Skeletal muscle cell (primary cell): ENCODE data around the gene NRXN2.
A peak's percentile ranks its signal among the peaks of the same experiment; 100 is the strongest.
"Not testable (repeated sequence)": the region's sequence is repeated elsewhere in the genome, so short reads cannot be mapped to it uniquely, and the experiment has no call there.

ENCODE experiments used
- DNase-seq: peaks from one replicate; pipeline ENCODE4 v3.0.0-alpha.2; 2010; ENCODE audit warnings: low read depth
- H3K4me3 ChIP-seq: 2 replicates; pipeline ENCODE4 v1.5.1; 2011; ENCODE audit warnings: low read depth, mild to moderate bottlenecking, control low read depth, low read length, moderate library complexity

NRXN2 gene

DNA sequence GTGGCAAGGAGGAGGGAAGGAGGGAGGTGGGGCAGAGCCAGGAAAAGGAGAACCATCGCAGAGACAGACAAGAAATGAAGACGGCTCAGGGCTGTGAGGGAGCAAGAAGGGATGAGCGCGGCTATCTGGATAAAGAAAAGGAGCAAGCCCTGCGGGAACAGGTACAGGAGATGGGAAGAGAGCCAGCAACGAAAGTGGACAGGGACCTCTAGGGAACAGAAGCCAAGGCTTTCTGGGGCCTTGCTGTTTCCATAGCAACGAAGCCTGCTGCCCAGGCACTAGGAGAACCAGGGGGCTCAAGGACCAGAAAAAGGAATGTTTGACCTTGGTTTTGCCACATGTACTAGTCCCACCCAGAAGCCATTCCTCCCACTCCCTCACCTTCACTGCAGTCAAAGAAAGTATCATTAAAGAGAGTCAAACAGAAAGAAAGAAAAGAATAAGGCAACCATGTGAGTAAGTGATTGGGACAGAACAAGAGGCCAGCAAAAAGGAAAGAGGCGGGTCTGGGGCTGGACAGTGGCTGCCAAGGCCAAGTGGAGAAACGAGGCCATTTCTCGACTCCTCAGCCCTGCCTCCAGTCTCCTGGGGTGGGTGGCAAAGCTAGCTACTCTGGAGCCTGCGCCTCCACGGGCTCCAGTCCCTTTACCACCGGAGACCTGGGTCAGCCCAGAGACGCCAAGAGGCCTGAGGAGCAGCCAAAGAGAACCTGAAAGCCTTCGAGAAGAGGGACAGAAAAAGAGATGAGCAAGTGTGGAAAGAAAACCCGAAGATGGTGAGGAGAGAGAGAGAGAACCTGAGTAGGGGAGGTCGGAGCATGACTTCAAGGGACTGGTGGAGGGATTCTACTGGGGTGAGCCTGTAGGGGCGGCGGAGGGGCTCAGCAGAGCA lies 35.1 kb downstream of the NRXN2 start:
- no peak for DNase-seq
- no peak overlapping the region for H3K4me3 ChIP-seq

DNA sequence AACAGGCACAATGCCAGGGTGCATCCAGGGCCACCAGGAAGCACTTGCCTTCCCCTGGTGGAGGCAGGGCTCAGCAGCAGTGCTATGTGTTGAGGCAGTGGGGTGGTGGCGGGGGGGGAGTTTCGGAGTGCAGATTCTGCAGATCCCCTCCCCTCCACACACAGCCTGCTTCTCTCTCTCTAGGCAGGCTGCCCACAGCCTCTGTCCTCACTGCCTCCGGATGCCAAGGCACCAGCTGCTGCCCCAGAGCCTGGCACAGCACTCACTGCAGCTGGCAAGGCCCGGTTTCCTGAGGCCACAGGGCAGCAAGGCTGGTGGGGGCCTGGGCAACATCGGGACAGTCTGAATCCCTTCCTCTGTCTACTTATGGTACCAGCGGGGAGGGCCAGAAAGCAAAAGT lies 35.8 kb downstream of the NRXN2 start:
- DNase-seq = no peak
- H3K4me3 ChIP-seq = no peak overlapping the region

GRCh38 chr11:64686466-64687170 lies 36.4 kb downstream of the NRXN2 start:
- H3K4me3 ChIP-seq = no peak overlapping the region
- DNase-seq = no peak

DNA sequence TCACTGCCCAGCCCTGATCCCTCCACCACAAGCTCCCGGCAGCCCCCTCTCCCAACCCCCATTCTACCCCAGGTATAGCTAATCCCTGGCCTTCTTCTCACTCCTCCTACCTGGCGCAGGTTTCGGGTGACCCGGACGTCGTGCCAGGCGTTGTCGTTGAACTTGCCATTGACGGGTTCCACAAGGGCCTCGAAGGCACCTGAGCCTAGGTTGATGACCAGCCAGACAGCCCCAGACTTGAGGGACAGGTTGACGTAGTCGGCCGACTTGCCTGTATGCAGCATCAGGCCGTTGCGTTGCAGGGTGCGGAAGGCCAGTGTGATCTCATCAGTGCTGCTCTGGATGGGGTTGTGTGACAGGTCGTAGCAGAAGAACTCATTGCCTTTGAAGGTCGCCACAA lies 37.5 kb downstream of the NRXN2 start:
- H3K4me3 ChIP-seq = no peak overlapping the region

GRCh38 chr11:64684357-64684756 lies 38.6 kb downstream of the NRXN2 start:
- DNase-seq = no peak
- no peak overlapping the region for H3K4me3 ChIP-seq

More for the DNA sequence above, 37.5 kb downstream of the NRXN2 start:
- DNase-seq = no peak

DNA sequence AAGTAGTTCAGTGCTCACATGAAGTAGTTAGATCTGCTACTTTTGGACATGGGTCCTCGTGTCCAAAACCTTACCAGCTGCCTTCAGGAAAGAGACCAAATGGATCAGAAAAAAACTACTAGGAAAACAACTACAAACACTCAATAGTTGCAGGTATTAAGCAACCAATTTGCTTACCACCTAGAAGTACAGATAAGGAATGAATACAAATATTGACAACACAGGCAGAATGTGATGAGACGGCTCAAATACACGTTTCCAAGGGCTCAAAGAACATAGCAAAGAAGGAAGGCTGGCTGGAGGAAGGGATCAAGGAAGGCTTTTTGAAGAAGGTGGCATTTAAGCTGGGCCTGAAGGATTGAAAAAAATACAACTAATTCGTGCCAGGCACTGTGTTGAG lies 41.8 kb downstream of the NRXN2 start:
- no peak for DNase-seq
- H3K4me3 ChIP-seq = no peak overlapping the region

DNA sequence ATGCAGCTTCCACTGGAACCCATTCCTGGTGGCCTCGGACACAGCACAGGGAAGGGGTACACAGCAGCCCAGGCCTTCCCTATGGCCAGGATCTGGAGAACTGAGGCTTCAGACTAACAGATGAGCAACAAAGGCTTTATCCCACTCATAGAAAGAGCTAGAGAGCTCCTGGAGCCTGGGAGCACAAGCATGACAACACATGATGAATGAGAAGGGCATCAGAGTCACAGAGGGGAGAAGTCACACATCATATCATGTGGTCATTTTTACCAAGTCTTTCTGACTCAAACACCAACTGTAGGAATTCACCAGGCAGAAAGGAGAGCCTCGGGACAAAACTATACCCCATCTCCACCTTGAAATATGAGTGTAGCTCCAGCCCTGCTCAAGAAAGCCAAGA lies 43.2 kb downstream of the NRXN2 start:
- no peak overlapping the region for H3K4me3 ChIP-seq
- DNase-seq = no peak

- no peak overlapping the region for H3K4me3 ChIP-seq
- no peak for DNase-seq
These were observed 45.5 kb downstream of the NRXN2 start for GRCh38 chr11:64677441-64678023.

DNA sequence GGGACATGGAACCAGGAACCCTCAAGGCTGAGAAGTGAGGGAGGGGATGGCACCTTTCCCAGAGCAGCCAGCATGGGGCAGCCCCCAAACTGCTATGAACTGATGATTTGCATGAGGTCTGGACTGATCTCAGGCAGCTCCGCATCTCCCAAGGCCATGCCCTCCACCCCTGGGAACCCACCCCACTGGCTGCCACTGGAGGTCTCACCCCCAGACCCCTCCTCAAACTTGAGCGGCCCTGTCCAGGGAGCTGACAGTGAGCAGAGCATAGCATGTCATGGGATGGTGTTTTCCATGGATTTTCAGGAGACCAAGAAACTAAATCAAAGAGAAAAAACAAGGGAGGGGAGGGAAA lies 46.8 kb downstream of the NRXN2 start:
- no peak for DNase-seq
- H3K4me3 ChIP-seq = no peak overlapping the region

DNA sequence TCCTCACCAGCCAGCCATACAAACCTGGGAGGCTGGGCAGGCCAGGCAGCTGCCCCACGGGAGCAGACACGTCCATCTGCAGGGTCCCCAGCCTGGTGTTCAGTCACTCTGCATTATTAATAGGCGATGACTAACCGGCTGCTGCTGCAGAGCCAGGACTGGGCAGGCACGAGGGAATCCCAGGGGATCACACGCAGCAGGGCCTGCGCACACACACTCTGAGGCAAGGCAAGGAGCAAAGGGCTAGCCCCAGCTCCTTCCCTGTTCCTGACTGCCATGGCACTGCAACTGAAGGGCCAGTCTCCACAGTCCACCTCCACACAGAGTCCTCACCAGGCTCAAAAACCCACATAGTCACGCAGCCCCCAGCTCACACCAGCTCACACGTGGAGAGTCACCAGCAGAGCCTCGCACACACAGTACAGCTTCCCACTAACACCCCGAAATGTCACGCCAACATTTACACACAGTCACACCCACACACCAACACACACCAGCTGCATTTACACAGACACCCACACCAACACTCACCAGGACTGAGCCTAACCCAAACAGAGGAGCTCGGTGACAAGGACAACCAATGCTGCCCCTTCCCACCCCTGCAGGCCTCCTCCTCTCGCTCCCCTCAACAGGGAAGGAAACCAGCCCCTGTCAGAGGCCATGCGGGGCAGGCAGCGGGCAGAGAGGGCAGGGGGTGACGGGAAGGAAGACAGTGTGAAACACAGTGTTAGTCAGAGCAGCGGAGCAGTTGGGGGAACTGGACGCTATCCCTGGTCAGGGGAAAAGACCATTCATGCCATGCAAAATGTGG lies 47.3 kb downstream of the NRXN2 start:
- DNase-seq = peak; percentile 83

GRCh38 chr11:64674774-64675173 lies 48.2 kb downstream of the NRXN2 start:
- no peak overlapping the region for H3K4me3 ChIP-seq
- DNase-seq = no peak

More for the DNA sequence above, 47.3 kb downstream of the NRXN2 start:
- no peak overlapping the region for H3K4me3 ChIP-seq

DNA sequence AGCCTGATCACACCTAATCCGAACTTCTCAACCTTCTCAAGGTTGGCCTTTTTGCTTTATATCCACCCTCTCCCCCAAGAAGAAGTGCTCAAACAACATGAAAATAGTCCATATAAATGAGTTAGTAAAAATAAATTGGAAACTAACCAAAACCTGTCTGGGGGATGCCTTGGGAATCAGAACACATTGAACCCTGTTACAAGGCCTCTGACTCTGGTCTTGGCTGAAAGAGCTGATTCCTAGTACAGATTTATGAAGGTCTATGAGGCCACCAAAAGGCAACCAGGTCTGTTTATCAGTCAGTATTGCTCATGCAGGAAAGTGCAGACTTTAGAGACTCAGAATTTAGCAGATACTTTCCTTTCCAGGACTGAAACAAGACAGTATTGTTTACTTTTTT lies 49.7 kb downstream of the NRXN2 start:
- DNase-seq = no peak
- H3K4me3 ChIP-seq = no peak overlapping the region

DNA sequence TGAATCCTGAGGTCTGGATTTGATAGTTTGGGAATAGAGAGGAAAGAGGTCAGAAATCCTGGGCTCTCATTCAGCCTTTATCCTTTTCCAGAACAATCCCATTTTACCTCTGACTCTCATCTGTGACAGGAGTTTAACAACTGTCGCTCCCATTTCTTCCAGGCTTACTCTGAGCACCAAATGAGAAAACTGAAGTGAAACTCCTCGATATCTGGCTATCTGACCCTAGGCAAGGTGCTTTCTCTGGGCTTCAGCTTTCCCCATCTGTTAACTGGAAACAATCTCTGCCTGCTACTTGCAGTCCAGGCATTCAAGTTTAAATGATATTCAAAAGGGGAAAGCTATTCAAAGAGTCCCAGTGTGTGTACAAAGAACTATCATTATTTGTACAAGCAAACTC lies 50.1 kb downstream of the NRXN2 start:
- no peak overlapping the region for H3K4me3 ChIP-seq
- DNase-seq = no peak

- H3K4me3 ChIP-seq = no peak overlapping the region
- no peak for DNase-seq
These were observed 52.0 kb downstream of the NRXN2 start for GRCh38 chr11:64670975-64671374.

- no peak overlapping the region for H3K4me3 ChIP-seq
- DNase-seq = no peak
These were observed 55.7 kb downstream of the NRXN2 start for GRCh38 chr11:64667154-64667745.

DNA sequence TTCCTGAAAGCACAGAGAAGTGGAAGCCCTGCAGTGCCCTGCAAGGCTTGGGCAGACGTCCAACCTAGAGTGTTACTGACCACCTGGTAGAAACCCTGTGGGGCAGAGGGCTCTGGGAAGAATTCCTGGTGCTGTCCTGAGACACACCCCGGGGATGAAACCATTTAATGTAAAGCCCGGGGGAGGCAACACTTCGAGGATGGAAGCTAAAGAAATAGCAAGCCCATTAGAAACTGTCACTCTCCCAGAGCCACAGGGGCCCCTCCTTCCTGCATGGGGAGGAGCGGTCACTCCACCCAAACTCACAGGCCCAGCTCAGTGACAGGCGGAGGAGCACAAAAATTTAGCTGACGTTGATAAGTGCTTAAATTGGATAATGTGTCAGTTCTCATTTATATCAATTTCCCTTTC lies 57.6 kb downstream of the NRXN2 start:
- no peak for DNase-seq
- H3K4me3 ChIP-seq = no peak overlapping the region

DNA sequence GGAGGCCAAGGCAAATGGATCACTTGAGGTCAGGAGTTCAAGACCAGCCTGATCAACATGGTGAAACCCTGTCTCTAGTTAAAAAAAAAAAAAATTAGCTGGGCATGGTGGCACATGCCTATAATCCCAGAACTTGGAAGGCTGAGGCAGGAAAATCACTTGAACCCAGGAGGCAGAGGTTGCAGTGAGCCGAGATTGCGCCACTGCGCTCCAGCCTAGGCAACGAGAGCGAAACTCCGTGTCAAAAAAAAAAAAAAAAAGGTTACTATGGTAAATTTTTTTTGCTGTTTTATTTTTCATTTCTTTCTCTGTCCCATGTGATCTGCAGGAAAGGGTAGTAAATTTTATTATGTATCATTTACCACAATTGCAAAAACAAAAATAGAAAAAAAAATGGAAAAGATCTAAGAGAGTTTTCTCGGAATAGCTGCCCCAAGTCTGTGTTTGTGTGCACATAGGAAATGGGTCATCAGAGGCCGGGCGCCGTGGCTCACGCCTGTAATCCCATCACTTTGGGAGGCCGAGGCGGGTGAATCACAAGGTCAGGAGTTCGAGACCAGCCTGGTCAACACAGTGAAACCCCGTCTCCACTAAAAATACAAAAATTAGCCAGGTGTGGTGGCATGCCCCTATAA lies 58.6 kb downstream of the NRXN2 start:
- not testable (repeated sequence) for DNase-seq, H3K4me3 ChIP-seq

- H3K4me3 ChIP-seq = no peak overlapping the region
- DNase-seq = no peak
These were observed 59.3 kb downstream of the NRXN2 start for GRCh38 chr11:64663656-64664055.

DNA sequence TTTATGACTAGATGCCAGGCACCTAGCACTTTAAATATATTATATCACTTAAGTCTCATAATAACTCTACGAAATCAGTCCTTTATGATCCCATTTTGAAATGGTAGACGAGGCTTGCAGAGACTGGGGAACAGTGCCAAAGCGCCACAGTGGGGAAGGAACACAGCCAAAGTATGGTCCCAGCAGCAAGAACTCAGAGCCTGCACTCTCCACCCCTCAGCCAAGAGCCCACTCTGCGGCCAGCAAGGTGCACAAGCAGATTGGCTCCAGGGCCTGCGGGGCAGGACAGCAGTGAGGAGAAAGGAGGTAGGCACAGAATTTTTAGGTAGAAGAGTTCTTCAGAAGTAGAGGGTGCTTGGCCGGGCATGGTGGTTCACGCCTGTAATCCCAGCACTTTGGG lies 61.4 kb downstream of the NRXN2 start:
- no peak for DNase-seq
- no peak overlapping the region for H3K4me3 ChIP-seq
